A549 (cell line): ENCODE measurements around the gene FBXO15. TPM values are rescaled to one million over a fixed set of nuclear protein-coding genes. Genes with fewer than 3 reads are reported as not detected.

ENCODE experiments used
- ATAC-seq, 2 experiments: fragments of 200-7000 bp in 1 of 2; fragments of >200 bp in 1 of 2; cut with Nextera tagmentation in 1 of 2; cut with Tn5 transposase in 1 of 2; 3 replicates each; pipeline versions ENCODE4 v1.8.0 to v1.9.1; 2018 to 2020; ENCODE audit warnings: mild to moderate bottlenecking in 1 of 2, moderate library complexity in 1 of 2
- CTCF ChIA-PET: fragments of 300-600 bp; sonication (Branson Sonifier 250); formaldehyde crosslinking; extraction: SDS; loops from one replicate; lab custom pipeline; 2021; ENCODE audit warnings: antibody characterized with exemption, inconsistent platforms; lab: Yijun Ruan, JAX
- POLR2A ChIA-PET: fragments of 350-600 bp; formaldehyde crosslinking; extraction: SDS; loops from one replicate; lab custom pipeline; 2021; ENCODE audit warnings: antibody characterized with exemption, inconsistent platforms; lab: Yijun Ruan, JAX
- DNase-seq, 2 experiments: peaks; one replicate each; pipeline versions ENCODE4 v3.0.0 to v3.0.0-alpha.2; 2011 to 2016; ENCODE audit warnings: low read depth in 1 of 2, low spot score in 1 of 2
- FAIRE-seq: peaks from 2 replicates; lab custom pipeline; 2011; peaks lifted over from hg19 to GRCh38; lab: Jason Lieb, UNC
- H3K27ac ChIP-seq, 2 experiments: fragments of >200 bp; sonication (Bioruptor Twin); formaldehyde crosslinking; 3 replicates each; pipeline ENCODE4 v1.5.1; 2016 to 2017
- H3K4me1 ChIP-seq: fragments of >200 bp; sonication (Bioruptor Twin); formaldehyde crosslinking; 3 replicates; pipeline ENCODE4 v1.6.1; 2016
- H3K4me2 ChIP-seq: fragments of >200 bp; sonication (Bioruptor Twin); formaldehyde crosslinking; 3 replicates; pipeline ENCODE4 v1.6.1; 2016
- H3K4me3 ChIP-seq: fragments of >200 bp; sonication (Bioruptor Twin); formaldehyde crosslinking; 3 replicates; pipeline ENCODE4 v1.5.1; 2016
- H3K9me3 ChIP-seq: fragments of >200 bp; sonication (Bioruptor Twin); formaldehyde crosslinking; 3 replicates; pipeline ENCODE4 v1.6.1; 2016
- BCL3 ChIP-seq: fragments of >200 bp; sonication (Bioruptor Twin); formaldehyde crosslinking; IDR thresholded peaks from 3 replicates; pipeline ENCODE4 v1.6.1; 2016
- BHLHE40 ChIP-seq: IDR thresholded peaks from 2 replicates; pipeline ENCODE4 v1.6.1; 2012; ENCODE audit warnings: low read depth, low read length, inconsistent platforms
- CHD4 ChIP-seq: fragments of 200-600 bp; sonication (generic); IDR thresholded peaks from 2 replicates; pipeline ENCODE4 v1.6.1; 2016; ENCODE audit warnings: antibody characterized with exemption, mild to moderate bottlenecking, borderline replicate concordance
- CTCF ChIP-seq: fragments of >200 bp; sonication (Bioruptor Twin); formaldehyde crosslinking; IDR thresholded peaks from 3 replicates; pipeline ENCODE4 v1.5.1; 2016
- E2F6 ChIP-seq: IDR thresholded peaks from 2 replicates; pipeline ENCODE4 v1.6.1; 2012; ENCODE audit warnings: low read depth, borderline replicate concordance
- ELK1 ChIP-seq: fragments of 150-350 bp; IDR thresholded peaks from 2 replicates; pipeline ENCODE4 v1.6.1; 2014; ENCODE audit warnings: low read depth, mild to moderate bottlenecking, low read length
- EP300 ChIP-seq, 2 experiments: fragments of >200 bp; sonication (Bioruptor Twin); formaldehyde crosslinking; IDR thresholded peaks; 2 replicates in 1 of 2; 3 replicates in 1 of 2; pipeline ENCODE4 v1.6.1; 2016 to 2017
- ESRRA ChIP-seq: fragments of 150-350 bp; IDR thresholded peaks from 2 replicates; pipeline ENCODE4 v1.6.1; 2014; ENCODE audit warnings: mild to moderate bottlenecking, low read length, borderline replicate concordance
- FOSL2 ChIP-seq, 2 experiments: fragments of 450-650 bp in 1 of 2; fragments of >200 bp in 1 of 2; sonication (Bioruptor Twin) in 1 of 2; formaldehyde crosslinking; IDR thresholded peaks; 2 replicates each; pipeline versions ENCODE4 v1.5.0 to v1.6.1; 2016 to 2020; ENCODE audit warnings: mild to moderate bottlenecking in 1 of 2, moderate library complexity in 1 of 2
- FOXS1 ChIP-seq: fragments of 250-450 bp; sonication (Bioruptor Pico); IDR thresholded peaks from 2 replicates; pipeline ENCODE4 v1.5.0; 2020; ENCODE audit warnings: mild to moderate bottlenecking, moderate library complexity
- GATA3 ChIP-seq: IDR thresholded peaks from 2 replicates; pipeline ENCODE4 v1.6.1; 2012; ENCODE audit warnings: borderline replicate concordance
- HES2 ChIP-seq: fragments of >200 bp; sonication (Bioruptor Twin); formaldehyde crosslinking; IDR thresholded peaks from 2 replicates; pipeline ENCODE4 v1.6.1; 2016
- HOXB5 ChIP-seq: fragments of 250-450 bp; sonication (Bioruptor Pico); IDR thresholded peaks from 2 replicates; pipeline ENCODE4 v1.5.0; 2020; ENCODE audit warnings: mild to moderate bottlenecking, moderate library complexity
- JUN ChIP-seq, 2 experiments: fragments of >200 bp; sonication (Bioruptor Twin); formaldehyde crosslinking; IDR thresholded peaks; 2 replicates in 1 of 2; 3 replicates in 1 of 2; pipeline ENCODE4 v1.6.1; 2016 to 2017
- MAFK ChIP-seq: fragments of 450-650 bp; IDR thresholded peaks from 2 replicates; pipeline ENCODE4 v1.6.1; 2014; ENCODE audit not compliant: partially characterized antibody
- NFE2L2 ChIP-seq: fragments of 150-350 bp; conservative IDR thresholded peaks from 2 replicates; pipeline ENCODE4 v1.6.1; 2014; ENCODE audit warnings: low read length
- NPAS2 ChIP-seq: fragments of 250-450 bp; sonication (Bioruptor Pico); IDR thresholded peaks from 2 replicates; pipeline ENCODE4 v1.8.0; 2022; ENCODE audit warnings: mild to moderate bottlenecking, moderate library complexity, borderline replicate concordance
- PBX3 ChIP-seq: IDR thresholded peaks from 2 replicates; pipeline ENCODE4 v1.6.1; 2012
- PHF8 ChIP-seq: fragments of 200-600 bp; sonication (generic); IDR thresholded peaks from 2 replicates; pipeline ENCODE4 v1.6.1; 2016; ENCODE audit warnings: low read depth, mild to moderate bottlenecking, antibody characterized with exemption, moderate library complexity, borderline replicate concordance
- RAD21 ChIP-seq, 2 experiments: fragments of >200 bp in 1 of 2; sonication (Bioruptor Twin) in 1 of 2; formaldehyde crosslinking in 1 of 2; IDR thresholded peaks in 1 of 2; conservative IDR thresholded peaks in 1 of 2; 2 replicates in 1 of 2; 3 replicates in 1 of 2; pipeline ENCODE4 v1.6.1; 2012 to 2018; ENCODE audit warnings: inconsistent platforms in 1 of 2
- RFX5 ChIP-seq: fragments of 450-650 bp; IDR thresholded peaks from 2 replicates; pipeline ENCODE4 v1.7.1; 2014; ENCODE audit warnings: antibody characterized with exemption, mild to moderate bottlenecking, moderate library complexity
- RNF2 ChIP-seq: fragments of 200-600 bp; sonication (generic); IDR thresholded peaks from 2 replicates; pipeline ENCODE4 v1.6.1; 2016; ENCODE audit warnings: low read depth, mild to moderate bottlenecking, antibody characterized with exemption, moderate library complexity, borderline replicate concordance
- SMC3 ChIP-seq: fragments of >200 bp; sonication (Bioruptor Twin); formaldehyde crosslinking; IDR thresholded peaks from 3 replicates; pipeline ENCODE4 v1.6.1; 2018; ENCODE audit warnings: inconsistent platforms
- ZC3H11A ChIP-seq: fragments of 450-650 bp; IDR thresholded peaks from 2 replicates; pipeline ENCODE4 v1.6.1; 2014; ENCODE audit warnings: antibody characterized with exemption, mild to moderate bottlenecking
- ZFP36 ChIP-seq: fragments of 450-650 bp; IDR thresholded peaks from 2 replicates; pipeline ENCODE4 v1.6.1; 2014; ENCODE audit warnings: borderline replicate concordance; ENCODE audit not compliant: partially characterized antibody
- ZNF302 ChIP-seq: fragments of 250-450 bp; sonication (Bioruptor Pico); IDR thresholded peaks from 2 replicates; pipeline ENCODE4 v1.9.0; 2021; ENCODE audit warnings: inconsistent platforms, mild to moderate bottlenecking, moderate library complexity
- ZSCAN20 ChIP-seq: fragments of 250-450 bp; sonication (Bioruptor Pico); IDR thresholded peaks from 2 replicates; pipeline ENCODE4 v1.8.0; 2022; ENCODE audit warnings: mild to moderate bottlenecking, moderate library complexity
- WGBS: methylation state at CpG from one replicate; pipeline ENCODE4 v1.1.6; 2017; ENCODE audit errors: missing lambda C conversion rate; 5-methylcytosine and 5-hydroxymethylcytosine counted together
- polyA plus RNA-seq, 4 experiments: library from polyadenylated mRNA; depleted of rRNA in 3 of 4; stranded (reverse); fragments of >200 nt; fragmentation: RNase III in 1 of 4; extraction: RNeasy Plus Mini Kit Qiagen cat#74134 plus additional on column Dnase treatment in 1 of 4; gene quantifications; 2 replicates in 3 of 4; 3 replicates in 1 of 4; pipeline ENCODE4 v1.2.3, GENCODE V29; 2011 to 2017

Gene FBXO15
- polyA plus RNA-seq, 2 of the 4 experiments (the other 2 are of a cell fraction), result 1.3 to 2.3 TPM

- H3K4me2 ChIP-seq, result no peak overlapping the region
- H3K27ac ChIP-seq, result no peak overlapping the region
- H3K4me3 ChIP-seq, result no peak overlapping the region
- 40% methylated on average over 6 of the region's 6 CpGs for WGBS
- no peak for DNase-seq
- POLR2A ChIA-PET, result no interaction called here
- no peak for TF ChIP-seq GATA3
- TF ChIP-seq ZNF302 (CRISPR knock-in tag), result no peak
- TF ChIP-seq ESRRA, result no peak
- no peak for TF ChIP-seq JUN (IDR thresholded peaks at IDR 0.05)
- TF ChIP-seq FOXS1, result no peak
- TF ChIP-seq NPAS2 (CRISPR knock-in tag), result no peak
- TF ChIP-seq HOXB5 (CRISPR knock-in tag), result no peak
- TF ChIP-seq ZFP36, result no peak
- no peak for TF ChIP-seq HES2
- no peak for TF ChIP-seq PBX3
- CTCF ChIA-PET, result interaction anchor here (0.9 kb wide), 1 partner anchor 15 kb away, joined by 3 read pairs; no protein-coding TSS in a partner anchor
- no peak for ATAC-seq
- H3K4me1 ChIP-seq, result no peaks in the 10 kb centered on the region
- H3K9me3 ChIP-seq, result no peaks in the 10 kb centered on the region
- no peak for FAIRE-seq
Measured at GRCh38 chr18:74064510-74064909, 83.1 kb downstream of the FBXO15 start.

GRCh38 chr18:74063557-74063956 lies 84.1 kb downstream of the FBXO15 start:
- CTCF ChIA-PET, result interaction anchor here (0.9 kb wide), 1 partner anchor 14 kb away, joined by 3 read pairs; no protein-coding TSS in a partner anchor
- POLR2A ChIA-PET, result no interaction called here
- FAIRE-seq, result no peak

More at GRCh38 chr18:74063557-74063956, 84.1 kb downstream of the FBXO15 start:
- no peak overlapping the region for H3K4me2 ChIP-seq
- H3K27ac ChIP-seq, result no peak overlapping the region
- ATAC-seq (no peak), DNase-seq (no peak)
- TF ChIP-seq ZSCAN20 (CRISPR knock-in tag) (no peak), RFX5 (no peak), NFE2L2 (no peak), RNF2 (no peak), FOSL2 (IDR thresholded peaks at IDR 0.05) (no peak), FOSL2 (CRISPR knock-in tag; IDR thresholded peaks at IDR 0.05) (no peak), SMC3 (no peak), CTCF (no peak), EP300 (IDR thresholded peaks at IDR 0.05) (no peak), BHLHE40 (no peak), E2F6 (no peak), MAFK (no peak), ELK1 (no peak), RAD21 (conservative IDR thresholded peaks at IDR 0.05 in 1 of 2, IDR thresholded peaks at IDR 0.05 in 1 of 2) (no peak), HOXB5 (CRISPR knock-in tag) (no peak), PHF8 (no peak), CHD4 (no peak), ZC3H11A (no peak), BCL3 (no peak), NPAS2 (CRISPR knock-in tag) (no peak)
- H3K4me3 ChIP-seq, result no peak overlapping the region
- H3K9me3 ChIP-seq, result no peaks in the 10 kb centered on the region
- 39% methylated on average over 5 of the region's 5 CpGs for WGBS
- H3K4me1 ChIP-seq, result no peaks in the 10 kb centered on the region
